ENCODE measurements around the gene CLEC7A.

The CLEC7A gene

DNA sequence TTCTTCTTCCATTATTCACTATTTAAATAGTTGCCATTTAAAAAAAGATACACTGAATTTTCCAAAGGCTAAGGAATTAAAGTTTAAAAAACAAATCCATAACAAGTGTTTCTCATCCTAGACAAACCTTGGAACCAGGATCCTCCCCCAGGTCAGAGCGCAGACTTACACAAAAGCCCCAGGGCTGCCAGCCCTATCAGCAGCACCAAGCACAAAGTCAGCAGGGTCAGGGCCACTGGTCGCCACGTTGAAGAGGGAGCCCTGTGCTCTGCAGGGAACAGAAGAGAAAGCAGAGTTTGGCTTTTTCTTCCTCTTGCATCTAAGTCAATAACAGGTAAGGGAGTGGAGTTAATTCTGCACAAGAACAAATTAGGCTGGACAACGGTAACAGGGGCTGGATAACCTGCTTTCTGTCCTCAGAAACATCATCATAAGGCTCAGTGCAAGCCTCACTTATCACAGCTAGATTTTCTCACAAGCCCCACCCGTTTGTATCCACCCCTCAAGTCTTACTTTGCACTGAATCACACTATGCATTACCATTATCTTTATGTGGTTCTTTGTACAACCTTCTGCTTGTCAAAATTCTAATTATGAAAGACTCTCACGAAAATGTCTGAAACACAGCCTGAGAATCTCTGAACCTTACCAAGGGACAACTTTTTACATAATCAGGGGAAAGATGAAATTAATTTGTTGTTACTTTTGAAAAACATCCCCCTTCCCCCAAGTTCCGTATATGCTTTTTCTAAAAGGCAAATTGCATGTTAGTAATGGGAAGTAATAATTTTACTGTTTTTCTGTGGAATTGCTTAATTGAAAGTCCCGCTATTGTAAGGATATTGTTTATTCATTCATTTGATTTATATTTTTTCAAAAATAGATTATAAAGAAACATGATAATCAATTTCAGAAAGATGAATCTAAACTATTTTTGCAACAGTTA is 40.8 kb downstream of the CLEC7A start:
- DNase-seq: no peak

DNA sequence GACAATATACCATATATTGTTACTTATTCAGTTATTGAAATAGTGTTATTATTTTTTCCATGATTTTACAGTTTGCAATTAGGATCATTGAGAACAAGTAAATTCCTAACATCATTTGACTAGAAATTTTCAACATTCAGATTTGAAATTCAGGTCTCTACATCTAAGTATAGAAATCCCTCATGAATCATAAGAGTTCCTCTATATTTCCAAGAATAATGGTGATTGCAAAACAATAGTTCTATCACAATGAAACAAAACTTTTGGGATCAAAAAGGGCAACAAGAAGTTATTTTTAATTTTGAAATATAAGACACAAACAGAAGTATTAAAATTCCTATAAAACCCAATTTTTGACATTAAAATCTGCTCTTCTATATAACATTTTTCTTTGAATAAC is 42.0 kb downstream of the CLEC7A start:
- no peak for DNase-seq

GRCh38 chr12:10086387-10086786 is 43.6 kb downstream of the CLEC7A start:
- DNase-seq: no peak

GRCh38 chr12:10084733-10085132 is 45.3 kb downstream of the CLEC7A start:
- no peak for DNase-seq

- peak; percentile 35 for DNase-seq
Measured at GRCh38 chr12:10082117-10082874, 47.7 kb downstream of the CLEC7A start.

- no peak for DNase-seq
Measured at GRCh38 chr12:10075451-10075850, 54.5 kb downstream of the CLEC7A start.

- DNase-seq: no peak
Measured at GRCh38 chr12:10073261-10073660, 56.7 kb downstream of the CLEC7A start.

DNA sequence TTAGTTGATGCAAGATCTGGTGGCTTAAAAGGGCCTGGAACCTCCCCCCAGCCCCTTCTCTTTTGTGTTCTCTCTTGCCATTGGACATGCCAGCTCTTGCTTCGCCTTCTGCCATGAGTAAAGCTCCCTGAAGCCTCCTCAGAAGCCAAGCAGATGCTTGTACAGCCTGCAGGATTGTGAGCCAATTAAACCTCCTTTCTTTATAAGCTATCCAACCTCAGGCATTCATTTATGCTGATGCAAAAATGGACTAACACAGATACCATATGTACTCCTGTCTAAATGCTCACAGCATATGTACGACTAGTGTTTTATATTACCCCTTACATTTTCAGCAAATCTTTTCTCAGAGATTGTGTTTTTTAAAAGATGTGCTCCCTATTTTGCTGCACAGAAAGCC is 57.9 kb downstream of the CLEC7A start:
- no peak for DNase-seq

- no peak for DNase-seq
Measured at GRCh38 chr12:10070380-10070779, 59.6 kb downstream of the CLEC7A start.

- no peak for DNase-seq
Measured at GRCh38 chr12:10069976-10070375, 60.0 kb downstream of the CLEC7A start.

DNA sequence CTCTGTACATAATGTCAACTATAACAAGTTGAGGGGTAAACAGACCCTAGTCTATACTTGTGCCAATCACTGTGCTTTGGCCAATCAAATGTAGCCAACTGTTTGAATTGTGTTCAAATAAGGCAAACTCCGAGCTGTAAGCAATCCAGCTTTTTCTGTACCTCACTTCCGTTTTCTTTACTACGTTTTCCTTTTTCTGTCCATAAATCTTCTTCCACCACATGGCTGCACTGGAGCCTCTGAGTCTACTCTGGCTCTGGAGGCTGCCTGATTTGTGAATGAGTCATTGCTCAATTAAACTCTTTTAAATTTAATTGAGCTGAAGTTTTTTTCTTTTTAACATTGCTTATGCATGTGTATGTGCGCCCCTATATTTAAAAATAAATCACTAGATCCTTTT is 60.9 kb downstream of the CLEC7A start:
- DNase-seq: peak; percentile 75

GRCh38 chr12:10068644-10069043 is 61.4 kb downstream of the CLEC7A start:
- no peak for DNase-seq

- DNase-seq: no peak
Measured at GRCh38 chr12:10067942-10068341, 62.1 kb downstream of the CLEC7A start.

DNA sequence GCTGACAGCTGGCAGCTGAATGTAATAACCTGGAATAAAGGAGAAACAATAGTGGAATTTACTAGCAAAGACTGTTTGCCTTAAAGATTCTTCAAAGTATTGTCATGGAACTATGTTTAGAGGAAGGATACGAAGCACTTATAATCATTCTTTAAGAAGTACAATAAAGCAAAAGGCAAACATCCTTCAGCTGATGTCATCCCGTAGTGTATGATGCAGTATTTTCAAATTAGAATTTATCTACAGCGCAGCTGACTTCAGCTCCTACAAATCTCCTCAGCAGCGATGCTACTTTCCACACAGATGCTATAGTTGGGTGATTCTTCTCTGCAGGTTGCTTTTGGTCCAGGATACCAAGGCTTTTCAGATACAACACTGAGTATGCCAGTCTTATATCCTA is 62.7 kb downstream of the CLEC7A start:
- no peak for DNase-seq
